AG10803 (cell line): ENCODE results near the gene ZC3H7B.
"Not testable (repeated sequence)": the region's sequence is repeated elsewhere in the genome, so short reads cannot be mapped to it uniquely, and the experiment has no call there.

Experiments
- DNase-seq: peaks from one replicate; pipeline ENCODE4 v3.0.0; 2010; ENCODE audit warnings: low read depth
- H3K4me3 ChIP-seq: 2 replicates; pipeline ENCODE4 v1.5.1; 2011; ENCODE audit warnings: mild to moderate bottlenecking, low read length, control low read depth
- CTCF ChIP-seq: conservative IDR thresholded peaks from 2 replicates; pipeline ENCODE4 v1.5.1; 2011; ENCODE audit warnings: mild to moderate bottlenecking, low read length, control low read depth, inconsistent platforms

The ZC3H7B gene

GRCh38 chr22:41301085-41302020 lies at the start of gene ZC3H7B:
Gene ZC3H7B, plus strand, starts transcription at chr22:41301525. Its CDS starts 19,136 bp downstream, at chr22:41320661.
- peak; percentile 74 for DNase-seq
- peak; percentile 60 for TF ChIP-seq CTCF
- H3K4me3 ChIP-seq = peak within 1 kb of the TSS; percentile 76

GRCh38 chr22:41252365-41252764 lies 49.0 kb upstream of the ZC3H7B start:
- no peak for TF ChIP-seq CTCF
- H3K4me3 ChIP-seq = no peak overlapping the region
- no peak for DNase-seq

- no peak overlapping the region for H3K4me3 ChIP-seq
- TF ChIP-seq CTCF = no peak
- no peak for DNase-seq
These were observed 47.1 kb upstream of the ZC3H7B start for GRCh38 chr22:41254230-41254629.

GRCh38 chr22:41256254-41257253 lies 44.8 kb upstream of the ZC3H7B start:
- peak; percentile 55 for DNase-seq
- H3K4me3 ChIP-seq = no peak overlapping the region
- peak; percentile 14; the same call in 1 of the 2 replicates for TF ChIP-seq CTCF

GRCh38 chr22:41257696-41258095 lies 43.6 kb upstream of the ZC3H7B start:
- no peak for TF ChIP-seq CTCF
- no peak for DNase-seq
- H3K4me3 ChIP-seq = no peak overlapping the region

GRCh38 chr22:41259756-41260155 lies 41.6 kb upstream of the ZC3H7B start:
- DNase-seq = not testable (repeated sequence)

GRCh38 chr22:41260871-41261270 lies 40.5 kb upstream of the ZC3H7B start:
- H3K4me3 ChIP-seq = no peak overlapping the region
- no peak for DNase-seq
- TF ChIP-seq CTCF = no peak

More at GRCh38 chr22:41259756-41260155, 41.6 kb upstream of the ZC3H7B start:
- H3K4me3 ChIP-seq = not testable (repeated sequence)
